ENCODE results near the gene HSPA1A. TPM values are rescaled to one million over a fixed set of nuclear protein-coding genes. Genes with fewer than 3 reads are reported as not detected.

The HSPA1A gene
- total and polyA plus RNA-seq, 9 of the 15 experiments (the other 6 are each of a cell fraction or from before 2014, with no cell fraction given), result 2.2 to 273 (median 107) TPM

- TF ChIP-seq CHAMP1 (IDR thresholded peaks at IDR 0.05) (no peak), RUNX1 (IDR thresholded peaks at IDR 0.05; ENCODE audit: low read depth) (no peak), RFX1 (IDR thresholded peaks at IDR 0.05) (no peak), U2AF1 (optimal IDR thresholded peaks at IDR 0.05; ENCODE audit: low read depth, low read length) (no peak), ZNF408 (CRISPR knock-in tag; IDR thresholded peaks at IDR 0.05; ENCODE audit: low read depth) (no peak), TCFL5 (CRISPR knock-in tag; conservative IDR thresholded peaks at IDR 0.05) (no peak), PTRF (tag; IDR thresholded peaks at IDR 0.05) (0 out of 2 replicates have a peak, but pooled peaks have one; percentile 0), KLF10 (CRISPR knock-in tag; IDR thresholded peaks at IDR 0.05) (peak; percentile 87), GMEB1 (CRISPR knock-in tag; IDR thresholded peaks at IDR 0.05) (peak; percentile 69), ZNF140 (CRISPR knock-in tag; IDR thresholded peaks at IDR 0.05) (peak; percentile 67; the same call in 1 of the 2 replicates), ZFPM2 (CRISPR knock-in tag; IDR thresholded peaks at IDR 0.05) (no peak; the same call in 1 of the 2 replicates), RAD51 (IDR thresholded peaks at IDR 0.05; ENCODE audit: borderline replicate concordance, low read depth) (0 out of 2 replicates have a peak, but pooled peaks have one; percentile 12), CBX1 (IDR thresholded peaks at IDR 0.05; ENCODE audit: low read depth) (peak; percentile 99), SPI1 (IDR thresholded peaks at IDR 0.05; ENCODE audit: borderline replicate concordance, low read depth, low read length) (no peak), RBM14 (IDR thresholded peaks at IDR 0.05; ENCODE audit: borderline replicate concordance, insufficient read depth, low read depth, low read length) (peak; percentile 99; the same call in 1 of the 2 replicates), BCL6 (CRISPR knock-in tag; IDR thresholded peaks at IDR 0.05) (peak; percentile 71), ZNF77 (CRISPR knock-in tag; IDR thresholded peaks at IDR 0.05) (0 out of 2 replicates have a peak, but pooled peaks have one; percentile 77), BRF1 (IDR thresholded peaks at IDR 0.05; ENCODE audit: borderline replicate concordance, extremely low read depth, insufficient read length) (no peak), KAT8 (IDR thresholded peaks at IDR 0.05; ENCODE audit: low read depth) (peak; percentile 81), E2F5 (CRISPR knock-in tag; IDR thresholded peaks at IDR 0.05) (peak; percentile 65; the same call in 1 of the 2 replicates)
- TF ChIP-seq, protein P1, sequence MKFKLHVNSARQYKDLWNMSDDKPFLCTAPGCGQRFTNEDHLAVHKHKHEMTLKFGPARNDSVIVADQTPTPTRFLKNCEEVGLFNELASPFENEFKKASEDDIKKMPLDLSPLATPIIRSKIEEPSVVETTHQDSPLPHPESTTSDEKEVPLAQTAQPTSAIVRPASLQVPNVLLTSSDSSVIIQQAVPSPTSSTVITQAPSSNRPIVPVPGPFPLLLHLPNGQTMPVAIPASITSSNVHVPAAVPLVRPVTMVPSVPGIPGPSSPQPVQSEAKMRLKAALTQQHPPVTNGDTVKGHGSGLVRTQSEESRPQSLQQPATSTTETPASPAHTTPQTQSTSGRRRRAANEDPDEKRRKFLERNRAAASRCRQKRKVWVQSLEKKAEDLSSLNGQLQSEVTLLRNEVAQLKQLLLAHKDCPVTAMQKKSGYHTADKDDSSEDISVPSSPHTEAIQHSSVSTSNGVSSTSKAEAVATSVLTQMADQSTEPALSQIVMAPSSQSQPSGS (CRISPR knock-in tag; IDR thresholded peaks at IDR 0.05), result no peak
Measured at GRCh38 chr6:31834367-31835250, 19.3 kb downstream of the HSPA1A start (continued).
